Loucy (cell line): ENCODE results near the gene PAX7.
"Not testable (repeated sequence)": the region's sequence is repeated elsewhere in the genome, so short reads cannot be mapped to it uniquely, and the experiment has no call there.

Experiments
- H2AFZ ChIP-seq: fragments of 200-600 bp; sonication (generic); 2 replicates; pipeline ENCODE4 v1.6.0; 2016; ENCODE audit warnings: antibody characterized with exemption, mild to moderate bottlenecking, low read length, moderate library complexity
- H3F3A ChIP-seq: fragments of 200-600 bp; 2 replicates; pipeline ENCODE4 v1.6.0; 2016; ENCODE audit warnings: antibody characterized with exemption, low read depth, mild to moderate bottlenecking
- H3K27me3 ChIP-seq: fragments of 200-600 bp; sonication (generic); 2 replicates; pipeline ENCODE4 v1.6.1; 2014; ENCODE audit warnings: low read length, mild to moderate bottlenecking; ENCODE audit not compliant: insufficient read depth, poor library complexity, severe bottlenecking
- H3K36me3 ChIP-seq: fragments of 200-600 bp; sonication (generic); 2 replicates; pipeline ENCODE4 v1.6.1; 2016; ENCODE audit warnings: low read length; ENCODE audit not compliant: insufficient read depth
- H3K4me1 ChIP-seq: fragments of 200-600 bp; sonication (generic); 2 replicates; pipeline ENCODE4 v1.5.1; 2014; ENCODE audit warnings: low read length, mild to moderate bottlenecking; ENCODE audit not compliant: insufficient read depth, poor library complexity, severe bottlenecking
- H3K4me2 ChIP-seq: fragments of 200-600 bp; sonication (generic); 2 replicates; pipeline ENCODE4 v1.6.0; 2014; ENCODE audit warnings: antibody characterized with exemption, low read length, low read depth, mild to moderate bottlenecking; ENCODE audit not compliant: poor library complexity, severe bottlenecking
- H3K4me3 ChIP-seq: fragments of 200-600 bp; sonication (generic); 2 replicates; pipeline ENCODE4 v1.5.1; 2014; ENCODE audit warnings: low read length, mild to moderate bottlenecking, mixed read lengths; ENCODE audit not compliant: poor library complexity, severe bottlenecking
- H3K79me2 ChIP-seq: fragments of 200-600 bp; sonication (generic); 2 replicates; pipeline ENCODE4 v1.6.1; 2014; ENCODE audit warnings: low read length; ENCODE audit not compliant: insufficient read depth
- H3K9ac ChIP-seq: fragments of 200-600 bp; sonication (generic); 2 replicates; pipeline ENCODE4 v1.6.0; 2014; ENCODE audit warnings: mild to moderate bottlenecking, low read depth, low read length, moderate library complexity; ENCODE audit not compliant: poor library complexity, severe bottlenecking
- H3K9me2 ChIP-seq: fragments of 200-600 bp; sonication (generic); replicated peaks from 2 replicates; pipeline ENCODE4 v1.6.1; 2016; ENCODE audit warnings: low read depth, low read length, mixed read lengths
- H3K9me3 ChIP-seq: fragments of 200-600 bp; sonication (generic); 2 replicates; pipeline ENCODE4 v1.6.1; 2014; ENCODE audit warnings: mild to moderate bottlenecking, antibody characterized with exemption, low read length, low read depth; ENCODE audit not compliant: insufficient read depth
- H4K20me1 ChIP-seq: fragments of 200-600 bp; sonication (generic); 2 replicates; pipeline ENCODE4 v1.6.0; 2014; ENCODE audit warnings: antibody characterized with exemption, low read length, mild to moderate bottlenecking; ENCODE audit not compliant: insufficient read depth, poor library complexity, severe bottlenecking
- CTCF ChIP-seq: fragments of 200-600 bp; sonication (generic); conservative IDR thresholded peaks from 2 replicates; pipeline ENCODE4 v1.5.1; 2014; ENCODE audit warnings: mild to moderate bottlenecking, antibody characterized with exemption, low read length
- EZH2phosphoT487 ChIP-seq: fragments of 200-600 bp; IDR thresholded peaks from 2 replicates; pipeline ENCODE4 v1.6.1; 2018; ENCODE audit warnings: antibody characterized with exemption, mild to moderate bottlenecking, moderate library complexity, borderline replicate concordance

Gene PAX7

GRCh38 chr1:18764362-18764761, 133.7 kb downstream of the PAX7 start:
- no peak for TF ChIP-seq EZH2phosphoT487
- no peak for TF ChIP-seq CTCF
- no peak overlapping the region for H3K9ac ChIP-seq
- no peaks in the 10 kb centered on the region for H3K9me3 ChIP-seq
- H3F3A ChIP-seq: no peaks in the 10 kb centered on the region
- no peaks in the 10 kb centered on the region for H4K20me1 ChIP-seq
- no peaks in the 10 kb centered on the region for H3K9me2 ChIP-seq
- H3K27me3 ChIP-seq: no peaks in the 10 kb centered on the region
- H3K4me3 ChIP-seq: no peak overlapping the region
- no peak overlapping the region for H2AFZ ChIP-seq
- no peaks in the 10 kb centered on the region for H3K79me2 ChIP-seq
- no peaks in the 10 kb centered on the region for H3K36me3 ChIP-seq
- H3K4me2 ChIP-seq: no peak overlapping the region
- H3K4me1 ChIP-seq: no peaks in the 10 kb centered on the region

GRCh38 chr1:18765725-18766124, 135.1 kb downstream of the PAX7 start:
- Histone ChIP-seq H3K27me3 (no peaks in the 10 kb centered on the region), H3K9me2 (no peaks in the 10 kb centered on the region), H3K4me3 (no peak overlapping the region), H2AFZ (no peak overlapping the region), H3K9ac (no peak overlapping the region), H3K4me1 (no peaks in the 10 kb centered on the region), H3K36me3 (no peaks in the 10 kb centered on the region), H3K9me3 (no peaks in the 10 kb centered on the region), H3K4me2 (no peak overlapping the region), H3K79me2 (no peaks in the 10 kb centered on the region), H3F3A (no peaks in the 10 kb centered on the region), H4K20me1 (no peaks in the 10 kb centered on the region)
- TF ChIP-seq CTCF (no peak), EZH2phosphoT487 (no peak)

GRCh38 chr1:18766328-18766727, 135.7 kb downstream of the PAX7 start:
- H3K36me3 ChIP-seq: no peaks in the 10 kb centered on the region
- no peaks in the 10 kb centered on the region for H3K4me1 ChIP-seq
- no peaks in the 10 kb centered on the region for H3K9me3 ChIP-seq
- no peak overlapping the region for H3K4me3 ChIP-seq
- no peaks in the 10 kb centered on the region for H3K27me3 ChIP-seq
- H3K79me2 ChIP-seq: no peaks in the 10 kb centered on the region
- no peaks in the 10 kb centered on the region for H3K9me2 ChIP-seq
- TF ChIP-seq CTCF (no peak), EZH2phosphoT487 (no peak)
- H3F3A ChIP-seq: no peaks in the 10 kb centered on the region
- no peak overlapping the region for H3K9ac ChIP-seq
- H2AFZ ChIP-seq: no peak overlapping the region
- H3K4me2 ChIP-seq: no peak overlapping the region
- no peaks in the 10 kb centered on the region for H4K20me1 ChIP-seq

GRCh38 chr1:18767576-18767975, 136.9 kb downstream of the PAX7 start:
- H4K20me1 ChIP-seq, H3K9me2 ChIP-seq, H3K36me3 ChIP-seq: not testable (repeated sequence)

More at GRCh38 chr1:18767576-18767975, 136.9 kb downstream of the PAX7 start:
- H3K4me3 ChIP-seq, H3F3A ChIP-seq, H3K4me2 ChIP-seq, H3K4me1 ChIP-seq, H3K9me3 ChIP-seq, H3K27me3 ChIP-seq, H3K79me2 ChIP-seq, H3K9ac ChIP-seq, H2AFZ ChIP-seq: not testable (repeated sequence)
